ENCODE data around the gene CCR5. TPM values are rescaled to one million over a fixed set of nuclear protein-coding genes. Genes with fewer than 3 reads are reported as not detected.

CCR5 gene
- total RNA-seq, 2 donors from 2014 or later: 0.78 TPM; not detected in 1

DNA sequence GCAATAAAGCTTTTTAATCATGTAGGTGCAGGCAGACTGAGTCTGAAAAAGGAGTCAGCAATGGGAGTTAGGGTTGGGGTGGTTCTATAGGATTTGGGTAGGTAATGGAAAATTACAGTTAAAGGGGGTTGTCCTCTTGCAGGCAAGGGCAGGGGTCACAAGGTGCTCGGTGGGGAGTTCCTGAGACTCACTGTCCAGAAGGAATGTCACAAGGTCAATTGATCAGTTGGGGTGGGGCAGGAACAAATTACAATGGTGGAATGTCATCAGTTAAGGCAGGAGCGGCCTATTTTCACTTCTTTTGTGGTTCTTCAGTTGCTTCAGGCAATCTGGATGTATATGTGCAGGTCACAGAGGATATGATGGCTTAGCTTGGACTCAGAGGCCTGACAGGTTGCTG, 22.3 kb downstream of the CCR5 start:
- ATAC-seq (no peak), DNase-seq (no peak)
- Histone ChIP-seq H3K27ac (no peak overlapping the region), H3K27me3 (no peaks in the 10 kb centered on the region), H3K36me3 (replicated peaks in 1 of 2; ENCODE audit: insufficient read depth in 1 of 2, low read depth in 2 of 2) (no peaks in the 10 kb centered on the region), H3K9me3 (no peaks in the 10 kb centered on the region), H3K4me1 (peaks cover 5% of the 10 kb centered on the region), H3K4me3 (no peak overlapping the region)
- no peak for TF ChIP-seq CTCF (IDR thresholded peaks at IDR 0.05)
- TF ChIP-seq POLR2A (IDR thresholded peaks at IDR 0.05): no peak
- intact Hi-C loops (cut with DNase I): no loop called here
- WGBS, 2 donors: 61 to 72% methylated on average over 2 of the region's 2 CpGs

DNA sequence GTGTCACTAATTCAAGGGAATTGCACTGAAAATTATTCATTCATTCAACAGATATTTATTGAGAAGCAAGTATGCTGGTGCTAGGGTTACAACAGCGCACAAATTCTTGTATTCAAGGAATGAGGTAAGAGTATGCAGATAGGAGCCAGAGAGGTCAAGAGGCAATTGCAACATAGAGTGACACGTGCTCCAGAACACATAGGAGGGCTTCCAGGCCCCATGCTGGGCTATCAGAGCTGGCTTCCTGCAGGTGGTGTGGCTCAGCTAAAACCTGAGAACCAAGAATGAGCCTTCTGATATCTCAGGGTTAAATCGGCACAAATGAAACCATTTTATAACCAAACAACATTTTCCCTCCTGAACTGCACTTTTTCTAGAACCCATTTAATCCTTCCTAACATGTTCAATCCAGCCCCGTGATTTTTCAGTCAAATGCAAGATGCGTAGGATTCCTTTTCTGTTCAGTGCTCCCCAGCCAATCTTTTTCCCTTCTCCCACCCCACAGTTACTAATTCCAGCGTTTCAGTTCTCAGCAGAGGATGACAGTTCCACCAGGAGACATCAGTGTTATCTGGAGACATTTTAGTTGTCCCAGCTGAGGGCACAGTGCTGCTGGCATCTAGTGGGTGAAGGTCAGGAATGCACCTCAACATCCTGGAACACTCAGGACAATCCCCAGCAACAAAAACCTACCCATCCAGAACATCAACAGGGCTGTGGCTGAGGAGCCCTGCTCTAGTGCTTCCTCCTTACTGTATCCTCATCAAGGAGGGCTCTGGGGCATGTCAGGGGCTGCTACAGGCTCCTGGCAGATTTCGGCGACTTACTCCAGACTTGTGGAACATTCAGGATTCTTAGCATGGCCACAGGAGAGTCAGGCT, 23.0 kb downstream of the CCR5 start:
- Histone ChIP-seq H3K27ac (no peak overlapping the region), H3K4me3 (no peak overlapping the region), H3K27me3 (no peaks in the 10 kb centered on the region), H3K4me1 (peaks cover 5% of the 10 kb centered on the region), H3K36me3 (replicated peaks in 1 of 2; ENCODE audit: insufficient read depth in 1 of 2, low read depth in 2 of 2) (no peaks in the 10 kb centered on the region), H3K9me3 (no peaks in the 10 kb centered on the region)
- intact Hi-C loops (cut with DNase I): no loop called here
- ATAC-seq (no peak), DNase-seq (no peak)
- 68 to 71% methylated on average over 8 of the region's 8 CpGs for WGBS, 2 donors
- TF ChIP-seq CTCF (IDR thresholded peaks at IDR 0.05) (no peak), POLR2A (IDR thresholded peaks at IDR 0.05) (no peak)

- 75 to 81% methylated on average over 6 of the region's 6 CpGs for WGBS, 2 donors
- Histone ChIP-seq H3K4me1 (peaks cover 5% of the 10 kb centered on the region), H3K36me3 (replicated peaks in 1 of 2; ENCODE audit: insufficient read depth in 1 of 2, low read depth in 2 of 2) (no peaks in the 10 kb centered on the region), H3K4me3 (no peak overlapping the region), H3K27ac (no peak overlapping the region), H3K27me3 (no peaks in the 10 kb centered on the region), H3K9me3 (no peaks in the 10 kb centered on the region)
- no peak for TF ChIP-seq POLR2A (IDR thresholded peaks at IDR 0.05)
- TF ChIP-seq CTCF (IDR thresholded peaks at IDR 0.05): no peak
- ATAC-seq (no peak), DNase-seq (no peak)
- intact Hi-C loops (cut with DNase I): no loop called here
These were observed 24.5 kb downstream of the CCR5 start for GRCh38 chr3:46395210-46395661.

GRCh38 chr3:46395766-46396530, 25.2 kb downstream of the CCR5 start:
- peaks cover 5% of the 10 kb centered on the region for H3K4me1 ChIP-seq
- no peaks in the 10 kb centered on the region for H3K36me3 ChIP-seq (replicated peaks in 1 of 2; ENCODE audit: insufficient read depth in 1 of 2, low read depth in 2 of 2)
- ATAC-seq: no peak
- peak in 1 of 4 donors; percentile 31 for DNase-seq
- TF ChIP-seq POLR2A (IDR thresholded peaks at IDR 0.05) (no peak), CTCF (IDR thresholded peaks at IDR 0.05) (no peak)
- no peaks in the 10 kb centered on the region for H3K27me3 ChIP-seq
- WGBS, 2 donors: 65 to 66% methylated on average over 6 of the region's 6 CpGs
- H3K4me3 ChIP-seq: no peak overlapping the region
- no peak overlapping the region for H3K27ac ChIP-seq
- intact Hi-C loops (cut with DNase I): no loop called here
- H3K9me3 ChIP-seq: no peaks in the 10 kb centered on the region
